Adrenal gland (tissue), 12 donors: Measurements from ENCODE around the gene PRKG1. TPM values are rescaled to one million over a fixed set of nuclear protein-coding genes. Genes with fewer than 3 reads are reported as not detected.

ENCODE experiments used
- DNase-seq, 7 donors: peaks; one replicate each; pipeline ENCODE4 v3.0.0-alpha.2; 2019 to 2020
- H3K27ac ChIP-seq, 5 donors: fragments of 200-600 bp; sonication (generic) in 4 of 5; 1 replicate in 3 of 5; 2 replicates in 2 of 5; pipeline versions ENCODE4 v1.5.1 to v1.8.0; 2016 to 2020; ENCODE audit warnings: mild to moderate bottlenecking in 1 of 5
- H3K27me3 ChIP-seq: fragments of 200-600 bp; 2 replicates; pipeline ENCODE4 v1.8.0; 2021
- H3K36me3 ChIP-seq, 2 donors: fragments of 200-600 bp; replicated peaks in 1 of 2; 1 replicate in 1 of 2; 2 replicates in 1 of 2; pipeline versions ENCODE4 v1.5.1 to v1.8.0; 2018 to 2022
- H3K4me1 ChIP-seq, 2 donors: fragments of 200-600 bp; replicated peaks in 1 of 2; 1 replicate in 1 of 2; 2 replicates in 1 of 2; pipeline versions ENCODE4 v1.5.1 to v1.8.0; 2018 to 2021
- H3K4me3 ChIP-seq, 4 donors: fragments of 200-600 bp; sonication (generic) in 3 of 4; one replicate each; pipeline ENCODE4 v1.5.1; 2016 to 2018
- H3K9me3 ChIP-seq, 3 donors: fragments of 200-600 bp; sonication (generic) in 1 of 3; replicated peaks in 1 of 3; 1 replicate in 2 of 3; 2 replicates in 1 of 3; pipeline versions ENCODE4 v1.5.1 to v1.8.0; 2016 to 2021
- CTCF ChIP-seq, 6 experiments: fragments of 450-650 bp in 4 of 6; fragments of 200-600 bp in 2 of 6; sonication (generic) in 1 of 6; IDR thresholded peaks; 1 replicate in 5 of 6; 2 replicates in 1 of 6; pipeline versions ENCODE4 v1.5.1 to v1.8.0; 2016 to 2021; ENCODE audit warnings: antibody characterized with exemption in 6 of 6, mild to moderate bottlenecking in 2 of 6, moderate library complexity in 1 of 6
- POLR2A ChIP-seq, 2 donors: fragments of 450-650 bp; IDR thresholded peaks; one replicate each; pipeline ENCODE4 v1.6.1; 2017; ENCODE audit warnings: antibody characterized with exemption in 2 of 2, mild to moderate bottlenecking in 2 of 2, moderate library complexity in 1 of 2
- WGBS, 4 donors: extraction: QIAGEN DNeasy Blood & Tissue Kit in 2 of 4; methylation state at CpG; one replicate each; pipeline versions ENCODE4 v1.1.5 to v1.1.7; 2013 to 2017; 5-methylcytosine and 5-hydroxymethylcytosine counted together
- intact Hi-C, 2 donors: fragments of 100-400 bp; cut with DNase I; formaldehyde crosslinking; loops; one replicate each; pipeline versions ENCODE4 v1.14.1 to v1.15.0; 2022 to 2023
- polyA plus RNA-seq, 3 donors: library from polyadenylated mRNA; stranded (reverse); fragments of 200-250 nt in 2 of 3; fragments of 350-450 nt in 1 of 3; fragmentation: Illumina TruSeq in 1 of 3; extraction: RNeasy Lipid Tissue Mini Kit (QIAGEN cat#74804) in 1 of 3; gene quantifications; one replicate each; pipeline ENCODE4 v1.2.3, GENCODE V29; 2013 to 2014
- total RNA-seq, 9 donors: library from RNA; depleted of rRNA in 4 of 9; stranded (reverse); fragments of >200 nt in 4 of 9; fragments of 120-200 nt in 1 of 9; fragmentation: NEBNext Ultra II Directional in 1 of 9; extraction: Animal tissue kit (Norgen Biotek cat#: 25700) in 1 of 9; gene quantifications; one replicate each; pipeline versions ENCODE4 v1.1.0 to v1.2.4, GENCODE V29; 2013 to 2023
- donor health status: healthy with polysubstance abuse.
- donor health status: Bipolar disorder and iron deficiency.
- donor health status: DM: yes; HTN: yes; CAD: no.
- donor health status: DM: no; HTN: no; CAD: no.
- donor health status: DM: no; HTN: no; CAD: no.
- donor health status: DM: yes; HTN: yes; CAD: no.

The PRKG1 gene
- total and polyA plus RNA-seq, 12 donors, result 6.9 to 104 (median 29.7) TPM

GRCh38 chr10:51183783-51184182 is 109.5 kb downstream of the PRKG1 start:
- TF ChIP-seq POLR2A (IDR thresholded peaks at IDR 0.05), result no peak
- TF ChIP-seq CTCF (IDR thresholded peaks at IDR 0.05), result no peak
- intact Hi-C loops, result no loop called here

GRCh38 chr10:51186361-51186760 is 112.1 kb downstream of the PRKG1 start:
- intact Hi-C loops, result no loop called here
- no peak for DNase-seq
- Histone ChIP-seq H3K27ac (no peak overlapping the region), H3K36me3 (no peaks in the 10 kb centered on the region), H3K4me1 (peaks cover 0 to 14% of the 10 kb centered on the region in 2 donors), H3K9me3 (peaks cover 0 to 6% (median 0%) of the 10 kb centered on the region in 3 donors), H3K4me3 (no peak overlapping the region), H3K27me3 (no peaks in the 10 kb centered on the region)
- 78 to 90% (median 85%) methylated on average over 2 of the region's 2 CpGs for WGBS, 4 donors
- TF ChIP-seq POLR2A (IDR thresholded peaks at IDR 0.05), result no peak
- no peak for TF ChIP-seq CTCF (IDR thresholded peaks at IDR 0.05)

More at GRCh38 chr10:51183783-51184182, 109.5 kb downstream of the PRKG1 start:
- H3K27me3 ChIP-seq, result no peaks in the 10 kb centered on the region
- H3K9me3 ChIP-seq, result peaks cover 0 to 6% (median 0%) of the 10 kb centered on the region in 3 donors
- DNase-seq, result no peak
- peaks cover 0 to 14% of the 10 kb centered on the region in 2 donors for H3K4me1 ChIP-seq
- H3K36me3 ChIP-seq, result no peaks in the 10 kb centered on the region
- H3K4me3 ChIP-seq, result no peak overlapping the region
- H3K27ac ChIP-seq, result no peak overlapping the region

- peak overlapping the region in 1 of 5 donors; percentile 15 for H3K27ac ChIP-seq
- no peaks in the 10 kb centered on the region for H3K27me3 ChIP-seq
- H3K9me3 ChIP-seq, result peaks cover 0 to 6% (median 0%) of the 10 kb centered on the region in 3 donors
- H3K4me3 ChIP-seq, result no peak overlapping the region
- peaks cover 0 to 14% of the 10 kb centered on the region in 2 donors for H3K4me1 ChIP-seq
- H3K36me3 ChIP-seq, result no peaks in the 10 kb centered on the region
- WGBS, 4 donors, result 41 to 55% (median 52%) methylated on average over 2 of the region's 2 CpGs
- TF ChIP-seq CTCF (IDR thresholded peaks at IDR 0.05) (no peak), POLR2A (IDR thresholded peaks at IDR 0.05) (no peak)
- intact Hi-C loops, result no loop called here
- no peak for DNase-seq
These were observed 113.7 kb downstream of the PRKG1 start for GRCh38 chr10:51188008-51188407.

GRCh38 chr10:51188866-51189265 is 114.6 kb downstream of the PRKG1 start:
- no peak overlapping the region for H3K4me3 ChIP-seq
- 90 to 98% (median 92%) methylated on average over 2 of the region's 2 CpGs for WGBS, 4 donors
- TF ChIP-seq CTCF (IDR thresholded peaks at IDR 0.05) (no peak), POLR2A (IDR thresholded peaks at IDR 0.05) (no peak)
- H3K27me3 ChIP-seq, result no peaks in the 10 kb centered on the region
- intact Hi-C loops, result no loop called here
- H3K36me3 ChIP-seq, result no peaks in the 10 kb centered on the region
- H3K4me1 ChIP-seq, result peaks cover 0 to 14% of the 10 kb centered on the region in 2 donors
- peaks cover 0 to 6% (median 0%) of the 10 kb centered on the region in 3 donors for H3K9me3 ChIP-seq
- no peak overlapping the region for H3K27ac ChIP-seq
- no peak for DNase-seq
